NB4 (cell line): Measurements from ENCODE around the gene DBET.
"Not testable (repeated sequence)": the region's sequence is repeated elsewhere in the genome, so short reads cannot be mapped to it uniquely, and the experiment has no call there.

Experiments
- MYC ChIP-seq: IDR thresholded peaks from 2 replicates; pipeline ENCODE4 v1.6.1; 2011; ENCODE audit warnings: low read depth, low read length
- POLR2A ChIP-seq: IDR thresholded peaks from 2 replicates; pipeline ENCODE4 v1.6.1; 2011; ENCODE audit warnings: mild to moderate bottlenecking; ENCODE audit not compliant: insufficient read length; ENCODE audit errors: extremely low read depth
- TF ChIP-seq, protein P1 (sequence below): IDR thresholded peaks from one replicate; pipeline ENCODE4 v1.5.1; 2012; ENCODE audit warnings: low read depth, low read length
- TF ChIP-seq, protein P2 (sequence below): IDR thresholded peaks from 2 replicates; pipeline ENCODE4 v1.6.1; 2011; ENCODE audit warnings: low read depth, low read length

DNA sequence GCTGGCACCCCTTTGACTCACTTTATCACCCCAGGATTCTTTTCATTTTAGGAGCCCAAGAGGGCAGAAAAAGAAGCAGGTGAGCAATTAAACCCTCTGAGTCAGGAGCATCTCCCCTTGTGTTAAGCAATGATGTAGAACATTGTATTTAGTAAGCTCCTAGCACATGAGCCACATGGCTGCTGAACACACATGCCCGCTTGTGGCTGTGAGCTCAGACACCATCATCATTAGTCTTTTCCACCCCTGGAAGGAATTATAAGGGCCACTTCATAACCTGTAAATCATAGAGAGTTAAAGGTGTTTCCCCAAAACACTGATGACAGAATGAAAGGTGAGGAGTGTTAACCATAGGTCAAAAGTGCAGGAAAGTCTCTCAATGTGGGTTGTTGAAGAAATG lies 37.2 kb downstream of the DBET start:
- TF ChIP-seq, protein P1, sequence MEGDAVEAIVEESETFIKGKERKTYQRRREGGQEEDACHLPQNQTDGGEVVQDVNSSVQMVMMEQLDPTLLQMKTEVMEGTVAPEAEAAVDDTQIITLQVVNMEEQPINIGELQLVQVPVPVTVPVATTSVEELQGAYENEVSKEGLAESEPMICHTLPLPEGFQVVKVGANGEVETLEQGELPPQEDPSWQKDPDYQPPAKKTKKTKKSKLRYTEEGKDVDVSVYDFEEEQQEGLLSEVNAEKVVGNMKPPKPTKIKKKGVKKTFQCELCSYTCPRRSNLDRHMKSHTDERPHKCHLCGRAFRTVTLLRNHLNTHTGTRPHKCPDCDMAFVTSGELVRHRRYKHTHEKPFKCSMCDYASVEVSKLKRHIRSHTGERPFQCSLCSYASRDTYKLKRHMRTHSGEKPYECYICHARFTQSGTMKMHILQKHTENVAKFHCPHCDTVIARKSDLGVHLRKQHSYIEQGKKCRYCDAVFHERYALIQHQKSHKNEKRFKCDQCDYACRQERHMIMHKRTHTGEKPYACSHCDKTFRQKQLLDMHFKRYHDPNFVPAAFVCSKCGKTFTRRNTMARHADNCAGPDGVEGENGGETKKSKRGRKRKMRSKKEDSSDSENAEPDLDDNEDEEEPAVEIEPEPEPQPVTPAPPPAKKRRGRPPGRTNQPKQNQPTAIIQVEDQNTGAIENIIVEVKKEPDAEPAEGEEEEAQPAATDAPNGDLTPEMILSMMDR: not testable (repeated sequence)
- TF ChIP-seq MYC, POLR2A: not testable (repeated sequence)
- TF ChIP-seq, protein P2, sequence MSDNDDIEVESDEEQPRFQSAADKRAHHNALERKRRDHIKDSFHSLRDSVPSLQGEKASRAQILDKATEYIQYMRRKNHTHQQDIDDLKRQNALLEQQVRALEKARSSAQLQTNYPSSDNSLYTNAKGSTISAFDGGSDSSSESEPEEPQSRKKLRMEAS: not testable (repeated sequence)
